ENCODE results near the gene VPS37B.

DNA sequence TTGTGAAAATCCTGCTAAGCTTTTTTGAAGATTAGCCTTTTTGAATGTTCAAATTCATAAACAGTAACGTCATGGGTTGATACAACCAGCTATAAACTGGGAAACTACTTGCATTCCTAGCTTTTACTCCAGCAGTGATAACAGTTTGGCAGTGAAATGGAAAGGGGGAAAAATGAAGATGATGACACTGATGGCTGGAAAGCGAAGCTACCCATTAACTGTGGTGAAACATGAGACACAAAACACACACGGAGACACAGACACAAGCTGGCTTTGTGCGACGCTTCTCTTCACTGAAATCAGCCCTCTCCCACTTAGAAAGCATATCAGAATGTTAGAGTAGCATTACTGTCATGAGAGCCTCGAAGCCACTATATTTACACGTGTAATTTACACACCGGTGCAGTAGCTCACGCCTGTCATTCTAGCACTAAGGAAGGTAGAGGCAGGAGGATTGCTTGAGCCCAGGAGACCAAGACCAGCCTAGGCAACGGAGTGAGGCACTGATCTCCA lies 15.7 kb downstream of the VPS37B start:
- TF ChIP-seq CTCF (conservative IDR thresholded peaks at IDR 0.05 in 1 of 2, IDR thresholded peaks at IDR 0.05 in 1 of 2; ENCODE audit: low read depth in 1 of 2, low read length in 2 of 2) (no peak), EZH2 (IDR thresholded peaks at IDR 0.05; ENCODE audit: low read length, missing control alignments) (no peak)
